HFFc6 (cell line): Measurements from ENCODE around the gene DNAH17. TPM values are rescaled to one million over a fixed set of nuclear protein-coding genes. Genes with fewer than 3 reads are reported as not detected.

ENCODE experiments used
- DNase-seq: peaks from one replicate; pipeline ENCODE4 v3.0.0-alpha.2; 2018
- H3K27ac Mint-ChIP-seq: 2 replicates; pipeline ENCODE4 v1.8.0; 2020; ENCODE audit warnings: mild to moderate bottlenecking, mixed read lengths
- H3K27me3 Mint-ChIP-seq: 2 replicates; pipeline ENCODE4 v1.8.0; 2021; ENCODE audit warnings: mild to moderate bottlenecking, moderate library complexity, mixed read lengths; ENCODE audit not compliant: insufficient read depth
- H3K36me3 Mint-ChIP-seq: 2 replicates; pipeline ENCODE4 v1.8.0; 2021; ENCODE audit warnings: low read depth, mixed read lengths
- H3K4me1 Mint-ChIP-seq: 2 replicates; pipeline ENCODE4 v1.8.0; 2020; ENCODE audit warnings: low read depth, mixed read lengths
- H3K4me3 Mint-ChIP-seq: 2 replicates; pipeline ENCODE4 v1.8.0; 2020; ENCODE audit warnings: mild to moderate bottlenecking, moderate library complexity, mixed read lengths
- H3K9me3 Mint-ChIP-seq: 2 replicates; pipeline ENCODE4 v1.8.0; 2020; ENCODE audit warnings: mild to moderate bottlenecking, mixed read lengths
- CTCF ChIP-seq: fragments of 200-600 bp; sonication (generic); IDR thresholded peaks from 2 replicates; pipeline ENCODE4 v1.5.0; 2021; ENCODE audit warnings: antibody characterized with exemption, mild to moderate bottlenecking
- total RNA-seq, 6 experiments: library from RNA; stranded (reverse); fragmentation: NEBNext Ultra II Directional; extraction: Animal tissue kit (Norgen Biotek cat#: 25700); gene quantifications; 2 replicates in 1 of 6; 3 replicates in 5 of 6; pipeline ENCODE4 v1.2.3, GENCODE V29; 2021

Gene DNAH17
- total RNA-seq, 6 experiments from 2014 or later, result not detected

DNA sequence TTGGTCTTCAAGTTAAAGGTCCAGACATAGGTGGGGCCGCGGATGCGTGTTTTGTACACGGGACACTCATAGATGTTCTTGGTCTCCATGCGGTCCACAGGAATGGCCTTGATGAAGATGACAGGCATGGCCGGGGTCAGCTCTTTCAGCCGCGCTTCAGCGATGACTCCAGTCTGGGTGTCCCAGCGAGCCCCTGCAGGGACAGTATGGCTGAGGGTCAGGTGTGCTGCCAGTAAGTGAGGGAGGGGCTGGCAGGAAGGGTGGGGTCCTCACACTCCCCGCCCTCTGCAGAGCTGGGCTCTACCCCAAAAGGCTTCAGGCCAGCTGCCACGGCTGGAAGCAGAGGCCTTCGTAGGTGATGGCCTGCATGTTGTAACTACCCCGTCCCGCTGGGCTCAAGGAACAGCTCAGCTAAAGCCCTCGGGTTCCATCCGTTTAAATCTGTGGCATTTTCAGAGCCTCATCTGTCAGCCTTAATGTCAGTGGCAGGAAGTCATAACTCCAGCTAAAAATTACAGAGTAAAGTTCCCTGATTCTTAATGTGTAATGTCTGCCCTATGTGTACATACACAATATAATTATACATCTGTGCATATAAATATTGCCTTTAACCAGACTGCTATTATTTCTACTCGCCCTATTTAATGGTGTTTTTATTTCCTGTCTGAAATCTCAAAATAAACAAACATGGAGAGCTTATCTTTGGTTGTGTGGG, 153.1 kb downstream of the DNAH17 start:
- Mint-ChIP-seq H3K9me3 (no peaks in the 10 kb centered on the region), H3K27ac (no peak overlapping the region), H3K4me3 (no peak overlapping the region), H3K36me3 (peaks cover 14% of the 10 kb centered on the region), H3K4me1 (peaks cover 17% of the 10 kb centered on the region), H3K27me3 (peaks cover 2% of the 10 kb centered on the region; the same call in 1 of the 2 replicates)
- TF ChIP-seq CTCF, result no peak
- no peak for DNase-seq

GRCh38 chr17:78422872-78423588, 154.2 kb downstream of the DNAH17 start:
- Mint-ChIP-seq H3K36me3 (peaks cover 14% of the 10 kb centered on the region), H3K4me3 (no peak overlapping the region), H3K27me3 (peaks cover 2% of the 10 kb centered on the region; the same call in 1 of the 2 replicates), H3K9me3 (no peaks in the 10 kb centered on the region), H3K27ac (no peak overlapping the region), H3K4me1 (peaks cover 17% of the 10 kb centered on the region)
- TF ChIP-seq CTCF, result no peak
- no peak for DNase-seq

DNA sequence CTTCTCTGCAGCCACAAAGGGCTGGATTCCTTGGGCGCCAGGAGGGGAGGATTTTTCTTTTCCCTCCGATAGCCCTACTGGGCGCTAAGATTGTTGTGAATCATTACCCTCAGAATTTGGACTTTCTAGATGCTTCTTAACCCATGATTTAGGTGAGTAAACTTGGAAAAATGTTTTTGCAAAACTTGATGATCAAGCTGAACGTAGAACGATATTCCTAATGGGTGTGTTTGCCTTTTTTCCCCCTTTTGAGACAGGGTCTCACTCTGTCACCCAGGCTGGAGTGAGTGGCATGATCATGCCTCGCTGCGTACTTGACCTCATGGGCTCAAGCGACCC, 155.0 kb downstream of the DNAH17 start:
- Mint-ChIP-seq H3K36me3 (peaks cover 14% of the 10 kb centered on the region), H3K9me3 (no peaks in the 10 kb centered on the region), H3K27ac (no peak overlapping the region), H3K27me3 (peaks cover 2% of the 10 kb centered on the region; the same call in 1 of the 2 replicates), H3K4me3 (no peak overlapping the region), H3K4me1 (peaks cover 17% of the 10 kb centered on the region)
- peak; percentile 4 for TF ChIP-seq CTCF
- no peak for DNase-seq

- Mint-ChIP-seq H3K4me3 (no peak overlapping the region), H3K27me3 (no peaks in the 10 kb centered on the region), H3K4me1 (peaks cover 17% of the 10 kb centered on the region), H3K36me3 (peaks cover 14% of the 10 kb centered on the region), H3K9me3 (no peaks in the 10 kb centered on the region), H3K27ac (no peak overlapping the region)
- peak; percentile 98 for TF ChIP-seq CTCF
- peak; percentile 37 for DNase-seq
These were observed 155.5 kb downstream of the DNAH17 start for GRCh38 chr17:78421534-78422266.

- Mint-ChIP-seq H3K27ac (no peak overlapping the region), H3K27me3 (no peaks in the 10 kb centered on the region)
These were observed 156.1 kb downstream of the DNAH17 start for GRCh38 chr17:78421084-78421533.

More at GRCh38 chr17:78421084-78421533, 156.1 kb downstream of the DNAH17 start:
- peaks cover 17% of the 10 kb centered on the region for H3K4me1 Mint-ChIP-seq
- no peak for TF ChIP-seq CTCF
- H3K9me3 Mint-ChIP-seq, result no peaks in the 10 kb centered on the region
- H3K4me3 Mint-ChIP-seq, result no peak overlapping the region
- DNase-seq, result no peak
- H3K36me3 Mint-ChIP-seq, result peaks cover 14% of the 10 kb centered on the region
